Sciatic nerve (tissue), 2 donors: ENCODE measurements around the gene STRN3. TPM values are rescaled to one million over a fixed set of nuclear protein-coding genes. Genes with fewer than 3 reads are reported as not detected.
"Not testable (repeated sequence)": the region's sequence is repeated elsewhere in the genome, so short reads cannot be mapped to it uniquely, and the experiment has no call there.

Experiments
- ATAC-seq: fragments of 200-7000 bp; cut with Tn5 transposase; one replicate; pipeline ENCODE4 v1.9.1; 2020; ENCODE audit warnings: mild to moderate bottlenecking, moderate library complexity
- DNase-seq: peaks from one replicate; pipeline ENCODE4 v3.0.0-alpha.2; 2020; ENCODE audit warnings: low spot score
- intact Hi-C: fragments of 100-400 bp; cut with DNase I; formaldehyde crosslinking; loops from one replicate; pipeline ENCODE4 v1.14.2; 2022
- total RNA-seq: library from RNA; stranded (reverse); fragmentation: NEBNext Ultra II Directional; extraction: Animal tissue kit (Norgen Biotek cat#: 25700); gene quantifications from one replicate; pipeline ENCODE4 v1.2.1, GENCODE V29; 2021
- donor health status: DM: no; HTN: no; CAD: no.
- donor health status: DM: no; HTN: no; CAD: no.

The STRN3 gene, protein sequence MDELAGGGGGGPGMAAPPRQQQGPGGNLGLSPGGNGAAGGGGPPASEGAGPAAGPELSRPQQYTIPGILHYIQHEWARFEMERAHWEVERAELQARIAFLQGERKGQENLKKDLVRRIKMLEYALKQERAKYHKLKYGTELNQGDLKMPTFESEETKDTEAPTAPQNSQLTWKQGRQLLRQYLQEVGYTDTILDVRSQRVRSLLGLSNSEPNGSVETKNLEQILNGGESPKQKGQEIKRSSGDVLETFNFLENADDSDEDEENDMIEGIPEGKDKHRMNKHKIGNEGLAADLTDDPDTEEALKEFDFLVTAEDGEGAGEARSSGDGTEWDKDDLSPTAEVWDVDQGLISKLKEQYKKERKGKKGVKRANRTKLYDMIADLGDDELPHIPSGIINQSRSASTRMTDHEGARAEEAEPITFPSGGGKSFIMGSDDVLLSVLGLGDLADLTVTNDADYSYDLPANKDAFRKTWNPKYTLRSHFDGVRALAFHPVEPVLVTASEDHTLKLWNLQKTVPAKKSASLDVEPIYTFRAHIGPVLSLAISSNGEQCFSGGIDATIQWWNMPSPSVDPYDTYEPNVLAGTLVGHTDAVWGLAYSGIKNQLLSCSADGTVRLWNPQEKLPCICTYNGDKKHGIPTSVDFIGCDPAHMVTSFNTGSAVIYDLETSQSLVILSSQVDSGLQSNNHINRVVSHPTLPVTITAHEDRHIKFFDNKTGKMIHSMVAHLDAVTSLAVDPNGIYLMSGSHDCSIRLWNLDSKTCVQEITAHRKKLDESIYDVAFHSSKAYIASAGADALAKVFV
- total RNA-seq: 50.1 TPM

DNA sequence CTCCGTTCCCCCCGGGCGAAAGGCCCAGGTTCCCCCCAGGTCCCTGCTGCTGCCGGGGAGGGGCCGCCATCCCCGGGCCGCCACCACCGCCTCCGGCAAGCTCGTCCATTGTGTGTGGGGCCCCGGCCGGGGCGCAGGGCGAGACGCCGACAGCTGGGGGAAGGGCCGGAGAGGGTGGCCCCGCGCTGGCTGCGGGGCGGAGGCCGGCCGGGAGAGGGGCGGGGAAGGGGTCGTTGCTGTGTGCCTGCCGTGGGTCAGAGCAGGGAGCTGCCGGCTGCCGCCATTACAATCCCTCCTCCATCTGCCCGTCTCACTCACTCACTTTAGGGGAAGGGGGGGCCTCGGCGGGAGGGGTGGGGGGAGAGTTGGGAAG lies at the start of gene STRN3:
Gene STRN3 (minus strand): TSS at position 303 of the 373 bp plus-strand sequence. CDS start 194 bp downstream, at position 109.
- DNase-seq (no peak), ATAC-seq (no peak)
- intact Hi-C loops: no loop called here

DNA sequence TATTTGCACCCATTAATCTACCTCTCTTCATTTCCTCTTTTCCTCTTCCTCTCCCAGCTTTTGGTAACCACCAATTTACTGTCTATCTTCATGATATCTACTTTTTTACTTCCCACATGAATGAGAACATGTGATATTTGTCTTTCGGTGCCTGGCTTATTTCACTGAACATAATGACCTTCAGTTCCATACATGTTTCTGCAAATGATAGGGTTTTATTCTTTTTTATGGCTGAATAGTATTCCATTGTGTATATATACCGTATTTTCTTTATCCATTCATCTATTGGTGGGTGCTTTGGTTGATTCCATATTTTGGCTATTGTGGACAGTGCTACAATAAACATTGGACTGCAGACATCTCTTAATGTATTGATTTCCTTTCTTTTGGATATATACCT lies 49.0 kb upstream of the STRN3 start:
- DNase-seq (no peak), ATAC-seq (no peak)
- intact Hi-C loops: no loop called here

DNA sequence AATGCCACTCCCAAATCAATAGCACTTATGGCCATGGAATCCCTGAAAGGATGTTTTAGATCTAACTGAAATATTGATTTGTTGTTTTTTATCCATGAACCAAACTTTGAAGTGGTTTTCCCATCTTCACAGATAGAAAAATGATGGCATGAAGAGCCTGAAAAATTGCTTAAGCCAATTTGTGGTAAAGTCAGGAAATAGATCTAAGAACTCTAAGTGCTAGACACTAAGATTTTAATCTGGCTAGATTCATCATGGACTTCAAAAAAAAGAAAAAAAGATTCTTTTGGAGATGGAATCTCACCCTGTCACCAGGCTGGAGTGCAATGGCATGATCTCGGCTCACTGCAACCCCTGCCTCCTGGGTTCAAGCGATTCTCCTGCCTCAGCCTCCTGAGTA lies 45.0 kb upstream of the STRN3 start:
- ATAC-seq (no peak), DNase-seq (no peak)
- intact Hi-C loops: no loop called here

DNA sequence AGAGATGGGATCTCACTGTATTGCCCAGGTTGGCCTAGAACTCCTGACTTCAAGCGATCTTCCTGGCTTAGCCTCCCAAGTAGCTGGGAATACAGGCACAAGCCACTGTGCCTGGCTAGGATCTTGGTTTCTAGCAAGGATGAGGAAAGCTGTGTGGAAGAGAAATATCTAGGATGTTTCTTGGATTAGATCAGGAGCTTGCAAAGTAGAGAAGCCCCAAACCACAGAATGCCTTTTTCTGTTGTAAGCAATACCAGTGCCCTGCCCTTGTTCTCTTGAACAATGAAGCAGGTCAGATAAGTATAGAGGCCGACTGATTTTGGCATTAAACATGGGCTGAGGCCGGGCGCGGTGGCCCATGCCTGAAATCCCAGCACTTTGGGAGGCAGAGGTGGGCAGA lies 44.3 kb upstream of the STRN3 start:
- intact Hi-C loops: no loop called here
- DNase-seq: no peak
- peak; percentile 30 for ATAC-seq

DNA sequence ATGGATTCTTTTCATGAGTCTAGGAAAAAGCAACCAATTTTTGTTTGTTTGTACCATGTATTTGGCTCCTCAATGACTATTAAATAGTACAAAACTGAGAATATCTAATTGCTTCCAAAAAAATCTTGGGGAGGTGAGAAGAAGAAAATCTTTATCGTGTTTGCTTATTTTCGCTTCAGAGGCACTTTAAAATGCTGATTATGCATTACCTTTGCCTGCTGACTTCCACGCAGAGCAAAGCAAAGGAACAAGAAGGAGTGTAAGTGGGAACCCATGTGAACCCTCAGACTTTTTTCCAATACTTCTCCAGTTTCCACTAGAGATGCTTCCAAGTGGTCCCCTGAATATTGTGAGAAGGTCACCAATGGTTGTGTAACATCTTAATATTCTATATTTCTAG lies 43.2 kb upstream of the STRN3 start:
- ATAC-seq (no peak), DNase-seq (no peak)
- intact Hi-C loops: no loop called here

DNA sequence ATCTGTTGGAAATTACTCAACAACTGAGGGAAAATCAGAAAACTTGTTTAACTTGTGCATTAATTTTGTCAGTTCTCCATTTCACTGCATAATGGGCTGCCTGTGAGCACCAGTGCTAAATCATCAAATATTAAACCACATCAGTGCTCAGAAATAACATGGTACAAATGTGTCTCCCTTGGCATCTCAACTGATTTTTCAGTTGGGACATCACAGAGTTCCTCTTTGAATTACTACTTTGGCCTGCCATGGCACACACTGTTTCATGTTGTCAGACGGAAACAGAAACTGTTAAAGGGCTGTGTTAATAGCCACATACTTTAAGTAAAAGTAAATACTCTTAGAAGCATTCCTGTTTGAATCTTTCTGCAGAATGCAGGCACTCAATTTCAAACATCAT lies 42.1 kb upstream of the STRN3 start:
- intact Hi-C loops: no loop called here
- ATAC-seq (no peak), DNase-seq (no peak)

DNA sequence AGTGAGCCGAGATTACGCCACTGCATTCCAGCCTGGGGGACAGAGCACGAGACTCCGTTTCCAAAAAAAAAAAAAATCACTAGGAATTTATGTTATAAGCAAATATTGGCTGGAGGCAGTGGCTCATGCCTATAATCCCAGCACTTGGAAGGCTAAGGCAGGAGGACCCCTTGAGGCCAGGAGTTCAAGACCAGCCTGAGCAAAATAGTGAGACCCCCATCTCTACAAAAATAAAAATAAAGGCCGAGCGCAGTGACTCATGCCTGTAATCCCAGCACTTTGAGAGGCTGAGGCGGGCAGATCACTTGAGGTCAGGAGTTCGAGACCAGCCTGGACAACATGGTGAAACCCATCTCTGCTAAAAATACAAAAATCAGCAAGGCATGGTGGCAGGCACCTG lies 36.7 kb upstream of the STRN3 start:
- DNase-seq, ATAC-seq, intact Hi-C loops: not testable (repeated sequence)

DNA sequence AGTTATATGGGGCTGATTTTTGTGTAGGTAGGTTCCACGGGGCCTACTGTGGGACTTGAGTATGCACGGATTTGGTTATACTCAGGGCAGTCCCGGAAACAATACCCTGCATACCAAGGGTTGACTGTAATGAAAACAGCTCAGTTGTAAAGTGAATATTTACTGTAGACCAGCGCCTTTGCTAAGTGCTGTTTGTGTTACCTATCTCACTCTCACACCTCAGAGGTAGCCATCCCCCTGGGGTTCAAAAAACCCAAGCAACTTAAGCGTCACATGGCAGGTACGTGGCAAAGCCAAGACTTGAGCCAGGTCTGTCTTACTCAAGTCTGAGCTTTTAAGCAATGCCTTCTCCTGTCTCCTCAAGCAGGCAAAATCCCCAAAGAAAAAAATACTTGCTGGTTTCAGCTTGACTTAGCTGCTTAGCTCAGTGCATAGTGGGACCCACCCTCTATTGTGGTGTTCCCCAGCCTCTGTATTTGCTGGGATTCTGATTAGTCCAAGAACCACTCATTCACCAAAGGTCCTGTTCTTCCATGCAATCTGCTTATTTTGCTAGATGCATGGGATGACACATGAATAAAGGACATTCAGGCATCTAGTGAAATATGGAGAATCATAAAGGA lies 34.2 kb upstream of the STRN3 start:
- DNase-seq: no peak
- intact Hi-C loops: no loop called here
- no peak for ATAC-seq

DNA sequence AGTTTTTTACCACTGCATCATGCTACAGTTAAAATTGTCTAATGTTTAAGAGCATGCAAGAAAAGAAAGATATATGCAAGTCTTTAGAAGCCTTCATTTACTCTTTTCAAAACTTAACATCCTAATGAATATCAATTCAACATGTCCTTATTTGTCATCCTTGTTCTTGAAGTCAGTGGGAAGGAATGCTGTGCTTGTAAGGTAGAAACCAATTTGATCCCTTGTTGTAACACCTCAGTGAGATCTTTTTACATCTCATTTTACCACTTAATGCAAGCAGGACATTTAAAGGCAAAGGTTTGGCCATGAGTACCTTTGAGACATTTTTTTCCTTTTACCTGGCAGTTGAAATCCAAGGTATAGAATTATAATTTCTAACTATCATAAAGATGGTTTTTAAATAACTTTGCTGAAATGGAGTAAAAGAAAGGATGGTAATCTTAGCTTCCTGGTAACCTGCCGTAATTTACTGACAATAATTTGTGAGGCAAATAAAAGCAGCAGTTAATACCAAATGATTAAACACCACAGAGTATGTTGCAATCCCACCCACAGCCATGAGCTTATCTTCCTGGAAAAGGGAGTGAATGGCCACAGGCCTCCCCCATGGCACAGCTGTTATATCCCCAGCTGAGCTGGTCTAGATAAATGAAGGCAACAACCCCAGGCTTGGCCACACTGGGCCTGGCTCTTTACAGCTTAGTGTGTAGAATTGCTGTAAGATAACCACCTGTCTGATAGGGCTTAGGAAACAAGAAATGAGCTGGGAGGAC lies 33.2 kb upstream of the STRN3 start:
- intact Hi-C loops: no loop called here
- ATAC-seq: peak; percentile 88
- no peak for DNase-seq

DNA sequence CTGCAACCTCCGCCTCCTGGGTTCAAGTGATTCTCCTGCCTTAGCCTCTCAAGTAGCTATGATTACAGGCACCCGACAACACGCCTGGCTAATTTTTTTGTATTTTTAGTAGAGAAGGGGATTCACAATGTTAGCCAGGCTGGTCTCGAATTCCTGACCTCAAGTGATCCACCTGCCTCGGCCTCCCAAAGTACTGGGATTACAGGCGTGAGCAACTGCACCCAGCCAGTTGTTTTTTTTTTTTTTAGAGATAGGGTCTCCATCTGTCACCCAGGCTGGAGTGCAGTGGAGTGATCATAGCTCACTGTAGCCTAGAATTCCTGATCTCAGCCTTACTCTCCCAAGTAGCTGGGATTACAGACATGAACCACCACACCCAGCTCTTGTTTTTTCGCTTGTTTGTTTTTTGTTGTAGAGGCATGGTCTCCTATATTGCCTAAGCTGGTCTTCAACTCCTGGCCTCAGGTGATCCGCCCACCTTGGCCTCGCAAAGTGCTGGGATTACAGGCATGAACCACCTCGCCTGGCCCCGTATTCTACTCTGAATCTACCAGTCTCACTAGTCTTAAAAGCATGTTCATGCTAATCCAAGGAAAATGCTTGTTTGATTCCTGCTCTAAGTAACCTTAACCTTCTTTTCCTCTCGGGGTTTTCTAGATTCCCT lies 31.7 kb upstream of the STRN3 start:
- ATAC-seq (no peak), DNase-seq (no peak)
- intact Hi-C loops: no loop called here

DNA sequence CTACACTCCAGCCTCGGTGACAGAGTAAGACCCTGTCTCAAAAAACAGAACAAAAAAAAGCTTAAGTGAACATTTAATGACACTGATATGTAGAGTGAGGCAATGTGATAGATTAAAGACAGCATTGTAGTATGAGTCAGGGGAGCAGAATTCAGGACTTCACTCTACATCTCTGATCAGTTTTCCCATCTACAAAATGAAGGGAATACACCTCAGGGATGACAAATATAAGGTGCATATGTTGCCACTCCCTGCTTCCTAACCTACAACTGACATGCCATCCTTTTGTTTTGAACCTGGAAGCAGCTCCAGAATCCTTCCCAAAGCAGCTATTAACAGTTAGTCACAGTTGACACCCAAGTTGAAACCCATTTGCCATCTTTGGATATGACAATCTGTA lies 30.9 kb upstream of the STRN3 start:
- intact Hi-C loops: no loop called here
- no peak for DNase-seq
- ATAC-seq: no peak

DNA sequence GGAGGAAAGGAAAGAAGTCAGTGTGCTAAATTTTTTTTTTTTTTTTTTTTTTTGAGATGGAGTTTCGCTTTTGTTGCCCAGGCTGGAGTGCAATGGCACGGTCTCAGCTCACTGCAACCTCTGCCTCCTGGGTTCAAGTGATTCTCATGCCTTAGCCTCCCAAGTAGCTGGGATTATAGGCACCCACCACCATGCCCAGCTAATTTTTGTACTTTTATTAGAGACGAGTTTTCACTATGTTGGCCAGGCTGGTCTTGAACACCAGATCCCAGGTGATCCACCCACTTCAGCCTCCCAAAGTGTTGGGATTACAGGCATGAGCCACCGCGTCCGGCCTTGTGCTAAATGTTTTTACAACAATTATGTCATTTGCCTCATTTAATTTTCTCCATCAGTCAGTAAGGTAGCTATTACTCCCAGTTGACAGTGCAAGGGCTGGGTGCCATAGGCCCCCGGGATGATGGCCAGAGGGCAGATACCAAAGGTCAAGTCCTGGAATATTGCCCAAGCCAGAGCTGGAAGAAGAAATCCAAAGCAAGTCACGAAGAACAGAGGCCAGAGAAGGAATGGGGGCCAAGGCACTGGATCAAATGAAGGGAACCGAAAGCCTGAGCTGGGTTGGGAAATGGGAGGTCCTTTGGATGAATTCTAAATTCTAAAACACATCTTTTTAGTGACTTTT lies 26.9 kb upstream of the STRN3 start:
- ATAC-seq (peak; percentile 85), DNase-seq (peak; percentile 73)
- intact Hi-C loops: not testable (repeated sequence)

DNA sequence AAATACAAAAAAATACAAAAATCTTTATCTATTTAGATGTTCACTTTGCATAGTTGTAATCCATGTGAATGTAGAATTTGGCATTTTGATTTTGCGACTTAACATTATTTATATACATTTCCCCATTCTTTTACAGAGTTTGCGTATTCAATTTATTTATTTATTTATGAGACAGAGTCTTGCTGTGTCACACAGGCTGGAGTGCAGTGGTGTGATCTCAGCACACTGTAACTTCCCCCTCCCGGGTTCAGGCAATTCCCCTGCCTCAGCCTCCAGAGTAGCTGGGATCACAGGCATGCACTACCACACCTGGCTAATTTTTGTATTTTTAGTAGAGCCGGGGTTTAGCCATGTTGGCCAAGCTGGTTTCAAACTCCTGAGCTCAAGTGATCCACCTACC lies 25.3 kb upstream of the STRN3 start:
- DNase-seq: no peak
- intact Hi-C loops: no loop called here
- ATAC-seq: no peak

DNA sequence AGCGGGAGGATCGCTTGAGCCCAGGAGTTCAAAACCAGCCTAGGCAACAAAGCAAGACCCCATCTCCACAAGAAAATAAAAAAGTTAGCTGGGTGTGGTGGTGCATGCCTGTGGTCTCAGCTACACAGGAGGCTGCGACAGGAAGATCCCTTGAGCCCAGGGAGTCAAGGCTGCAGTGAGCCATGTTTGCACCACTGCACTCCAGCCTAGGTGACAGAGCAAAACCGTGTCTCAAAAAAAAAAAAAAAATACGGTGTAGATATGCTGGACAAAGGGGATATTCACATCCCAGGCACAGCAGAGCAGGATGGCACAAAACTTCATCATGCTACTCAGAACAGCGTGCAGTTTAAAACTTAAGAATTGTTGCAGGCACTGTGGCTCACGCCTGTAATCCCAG lies 24.8 kb upstream of the STRN3 start:
- intact Hi-C loops: no loop called here
- ATAC-seq (no peak), DNase-seq (no peak)

DNA sequence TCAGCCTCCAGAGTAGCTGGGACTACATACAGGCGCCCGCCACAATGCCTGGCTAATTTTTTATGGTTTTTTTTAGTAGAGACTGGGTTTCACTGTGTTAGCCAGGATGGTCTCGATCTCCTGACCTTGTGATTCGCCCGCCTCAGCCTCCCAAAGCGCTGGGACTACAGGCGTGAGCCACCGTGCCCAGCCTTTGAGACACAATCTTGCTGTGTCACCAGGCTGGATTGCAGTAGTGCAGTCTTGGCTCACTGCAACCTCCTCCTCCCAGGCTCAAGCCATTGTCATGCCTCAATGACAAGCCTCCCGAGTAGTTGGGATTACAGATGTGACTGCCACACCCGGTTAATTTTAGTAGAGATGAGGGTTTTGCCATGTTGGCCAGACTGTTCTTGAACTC lies 21.3 kb upstream of the STRN3 start:
- intact Hi-C loops: no loop called here
- ATAC-seq (no peak), DNase-seq (no peak)

DNA sequence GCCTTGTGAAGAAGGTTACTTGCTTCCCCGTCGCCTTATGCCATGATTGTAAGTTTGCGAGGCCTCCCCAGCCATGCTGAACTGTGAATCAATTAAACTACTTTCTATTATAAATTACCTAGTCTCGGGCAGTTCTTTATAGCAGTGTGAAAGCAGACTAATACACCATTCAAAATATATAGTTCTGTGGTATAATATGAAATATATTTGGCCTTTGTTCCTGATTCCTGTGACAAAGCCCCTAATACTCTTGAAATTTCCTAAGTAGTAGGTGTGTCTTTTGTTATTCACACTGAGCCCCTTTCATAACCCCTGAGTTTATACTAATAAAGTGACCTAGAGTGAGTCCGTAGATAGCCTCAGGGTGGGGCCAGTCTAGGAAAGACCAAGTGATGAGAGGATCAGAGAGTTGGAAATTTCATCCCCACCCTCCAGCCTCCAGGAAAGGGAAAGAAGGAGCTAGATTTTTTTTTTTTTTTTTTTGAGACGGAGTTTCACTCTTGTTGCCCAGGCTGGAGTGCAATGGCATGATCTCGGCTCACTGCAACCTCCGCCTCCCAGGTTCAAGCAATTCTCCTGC lies 19.4 kb upstream of the STRN3 start:
- intact Hi-C loops: no loop called here
- no peak for ATAC-seq
- no peak for DNase-seq

DNA sequence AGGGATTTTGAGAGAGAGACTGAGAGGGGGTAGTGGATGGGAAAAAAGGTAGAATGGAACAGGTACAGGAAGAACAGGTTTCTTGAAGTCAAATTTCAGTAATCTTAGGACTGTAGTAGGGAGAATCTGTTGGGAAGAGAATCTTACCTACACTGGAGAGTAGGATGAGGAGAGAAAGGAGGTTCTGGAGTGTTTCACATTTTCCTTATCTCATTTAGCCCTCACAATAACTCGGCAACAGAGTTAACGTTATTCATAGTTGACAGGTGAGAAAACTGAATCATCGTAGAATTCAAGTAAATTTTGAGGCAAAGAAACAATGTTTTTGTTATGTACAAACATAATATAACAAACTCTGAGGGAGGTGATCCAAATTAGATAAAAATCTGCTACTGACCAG lies 17.2 kb upstream of the STRN3 start:
- intact Hi-C loops: no loop called here
- DNase-seq (no peak), ATAC-seq (no peak)

DNA sequence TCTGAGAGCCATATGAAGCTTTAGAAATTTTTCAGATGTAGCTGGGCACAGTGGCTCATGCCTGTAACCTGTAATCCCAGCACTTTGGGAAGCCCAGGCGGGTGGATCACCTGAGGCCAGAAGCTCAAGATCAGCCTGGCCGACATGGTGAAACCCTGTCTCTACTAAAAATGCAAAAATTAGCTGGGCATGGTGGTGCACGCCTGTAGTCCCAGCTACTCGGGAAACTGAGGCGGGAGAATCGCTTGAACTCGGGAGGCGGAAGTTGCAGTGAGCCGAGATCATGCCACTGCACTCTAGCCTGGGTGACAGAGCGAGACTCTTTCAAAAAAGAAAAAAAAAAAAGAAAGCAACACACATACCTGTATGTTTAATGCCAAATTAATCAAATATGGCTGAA lies 16.7 kb upstream of the STRN3 start:
- ATAC-seq, DNase-seq, intact Hi-C loops: not testable (repeated sequence)
